HCT116 (cell line): ENCODE results near the gene ANO6.

ENCODE experiments used
- EGR1 ChIP-seq: IDR thresholded peaks from 2 replicates; pipeline ENCODE4 v1.6.1; 2012; ENCODE audit warnings: low read depth
- EZH2 ChIP-seq: fragments of 200-600 bp; sonication (generic); IDR thresholded peaks from 2 replicates; pipeline ENCODE4 v1.6.1; 2017; ENCODE audit warnings: antibody characterized with exemption, mixed run types
- POLR2A ChIP-seq: IDR thresholded peaks from 2 replicates; pipeline ENCODE4 v1.7.0; 2011; ENCODE audit warnings: borderline replicate concordance; ENCODE audit not compliant: insufficient read depth, insufficient read length; ENCODE audit errors: extremely low read depth
- POLR2AphosphoS5 ChIP-seq: IDR thresholded peaks from 2 replicates; pipeline ENCODE4 v1.6.1; 2011; ENCODE audit warnings: mild to moderate bottlenecking, low read depth, low read length, moderate library complexity
- TCF7L2 ChIP-seq: IDR thresholded peaks from 2 replicates; pipeline ENCODE4 v1.7.0; 2011; ENCODE audit warnings: borderline replicate concordance, inconsistent platforms; ENCODE audit not compliant: insufficient read depth, insufficient read length; ENCODE audit errors: extremely low read depth
- YY1 ChIP-seq: IDR thresholded peaks from 2 replicates; pipeline ENCODE4 v1.6.1; 2011; ENCODE audit warnings: low read length, low read depth, moderate library complexity, mild to moderate bottlenecking; ENCODE audit not compliant: insufficient replicate concordance; ENCODE audit errors: extremely low read depth
- ZNF274 ChIP-seq: fragments of 200-500 bp; sonication (Bioruptor generic); IDR thresholded peaks from 2 replicates; pipeline ENCODE4 v1.6.1; 2014; ENCODE audit warnings: mild to moderate bottlenecking, low read depth, low read length, inconsistent platforms
- TF ChIP-seq, protein P1 (sequence below): IDR thresholded peaks from 2 replicates; pipeline ENCODE4 v1.6.1; 2012
- TF ChIP-seq, protein P2 (sequence below), 3 experiments: fragments of 200-600 bp in 1 of 3; sonication (generic) in 1 of 3; IDR thresholded peaks in 2 of 3; conservative IDR thresholded peaks in 1 of 3; 2 replicates each; pipeline ENCODE4 v1.5.1; 2012 to 2017; ENCODE audit warnings: low read depth in 2 of 3, low read length in 2 of 3, antibody characterized with exemption in 1 of 3, borderline replicate concordance in 1 of 3, control low read depth in 1 of 3, mild to moderate bottlenecking in 1 of 3, mixed read lengths in 1 of 3, mixed run types in 1 of 3, moderate library complexity in 1 of 3; ENCODE audit not compliant: insufficient read depth in 1 of 3
- TF ChIP-seq, protein P3 (sequence below): IDR thresholded peaks from 2 replicates; pipeline ENCODE4 v1.6.1; 2012
- TF ChIP-seq, protein P4 (sequence below): IDR thresholded peaks from 2 replicates; pipeline ENCODE4 v1.6.1; 2012; ENCODE audit warnings: low read depth

DNA sequence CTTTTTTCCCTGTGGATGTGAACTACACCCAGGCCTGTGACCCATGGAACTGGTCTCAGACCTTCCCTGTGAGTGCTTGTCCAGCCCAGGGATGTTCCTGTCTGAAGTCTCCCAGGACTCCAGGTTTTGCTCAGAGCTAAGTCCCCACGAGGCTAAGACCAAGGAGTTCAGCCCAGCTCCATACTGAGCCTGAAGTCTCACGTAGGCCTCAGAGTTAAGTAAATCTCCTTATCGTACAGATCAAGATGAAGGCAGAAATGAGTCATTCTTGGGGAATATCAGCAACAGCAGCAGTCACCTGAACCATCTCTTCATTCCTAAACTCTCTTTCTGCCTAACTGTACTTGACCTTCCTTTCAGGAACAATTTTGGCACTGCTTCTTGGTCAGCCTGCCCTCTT is 139.8 kb downstream of the ANO6 start:
- no peak for TF ChIP-seq EZH2
- TF ChIP-seq, protein P1, sequence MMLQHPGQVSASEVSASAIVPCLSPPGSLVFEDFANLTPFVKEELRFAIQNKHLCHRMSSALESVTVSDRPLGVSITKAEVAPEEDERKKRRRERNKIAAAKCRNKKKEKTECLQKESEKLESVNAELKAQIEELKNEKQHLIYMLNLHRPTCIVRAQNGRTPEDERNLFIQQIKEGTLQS: no peak
- no peak for TF ChIP-seq POLR2A
- TF ChIP-seq, protein P2, sequence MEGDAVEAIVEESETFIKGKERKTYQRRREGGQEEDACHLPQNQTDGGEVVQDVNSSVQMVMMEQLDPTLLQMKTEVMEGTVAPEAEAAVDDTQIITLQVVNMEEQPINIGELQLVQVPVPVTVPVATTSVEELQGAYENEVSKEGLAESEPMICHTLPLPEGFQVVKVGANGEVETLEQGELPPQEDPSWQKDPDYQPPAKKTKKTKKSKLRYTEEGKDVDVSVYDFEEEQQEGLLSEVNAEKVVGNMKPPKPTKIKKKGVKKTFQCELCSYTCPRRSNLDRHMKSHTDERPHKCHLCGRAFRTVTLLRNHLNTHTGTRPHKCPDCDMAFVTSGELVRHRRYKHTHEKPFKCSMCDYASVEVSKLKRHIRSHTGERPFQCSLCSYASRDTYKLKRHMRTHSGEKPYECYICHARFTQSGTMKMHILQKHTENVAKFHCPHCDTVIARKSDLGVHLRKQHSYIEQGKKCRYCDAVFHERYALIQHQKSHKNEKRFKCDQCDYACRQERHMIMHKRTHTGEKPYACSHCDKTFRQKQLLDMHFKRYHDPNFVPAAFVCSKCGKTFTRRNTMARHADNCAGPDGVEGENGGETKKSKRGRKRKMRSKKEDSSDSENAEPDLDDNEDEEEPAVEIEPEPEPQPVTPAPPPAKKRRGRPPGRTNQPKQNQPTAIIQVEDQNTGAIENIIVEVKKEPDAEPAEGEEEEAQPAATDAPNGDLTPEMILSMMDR (IDR thresholded peaks at IDR 0.05 in 2 of 3, conservative IDR thresholded peaks at IDR 0.05 in 1 of 3; ENCODE audit: borderline replicate concordance in 1 of 3, insufficient read depth in 1 of 3, low read depth in 2 of 3, low read length in 2 of 3): no peak
- no peak for TF ChIP-seq EGR1
- no peak for TF ChIP-seq POLR2AphosphoS5
- no peak for TF ChIP-seq ZNF274
- TF ChIP-seq, protein P3, sequence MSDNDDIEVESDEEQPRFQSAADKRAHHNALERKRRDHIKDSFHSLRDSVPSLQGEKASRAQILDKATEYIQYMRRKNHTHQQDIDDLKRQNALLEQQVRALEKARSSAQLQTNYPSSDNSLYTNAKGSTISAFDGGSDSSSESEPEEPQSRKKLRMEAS: no peak
- TF ChIP-seq, protein P4, sequence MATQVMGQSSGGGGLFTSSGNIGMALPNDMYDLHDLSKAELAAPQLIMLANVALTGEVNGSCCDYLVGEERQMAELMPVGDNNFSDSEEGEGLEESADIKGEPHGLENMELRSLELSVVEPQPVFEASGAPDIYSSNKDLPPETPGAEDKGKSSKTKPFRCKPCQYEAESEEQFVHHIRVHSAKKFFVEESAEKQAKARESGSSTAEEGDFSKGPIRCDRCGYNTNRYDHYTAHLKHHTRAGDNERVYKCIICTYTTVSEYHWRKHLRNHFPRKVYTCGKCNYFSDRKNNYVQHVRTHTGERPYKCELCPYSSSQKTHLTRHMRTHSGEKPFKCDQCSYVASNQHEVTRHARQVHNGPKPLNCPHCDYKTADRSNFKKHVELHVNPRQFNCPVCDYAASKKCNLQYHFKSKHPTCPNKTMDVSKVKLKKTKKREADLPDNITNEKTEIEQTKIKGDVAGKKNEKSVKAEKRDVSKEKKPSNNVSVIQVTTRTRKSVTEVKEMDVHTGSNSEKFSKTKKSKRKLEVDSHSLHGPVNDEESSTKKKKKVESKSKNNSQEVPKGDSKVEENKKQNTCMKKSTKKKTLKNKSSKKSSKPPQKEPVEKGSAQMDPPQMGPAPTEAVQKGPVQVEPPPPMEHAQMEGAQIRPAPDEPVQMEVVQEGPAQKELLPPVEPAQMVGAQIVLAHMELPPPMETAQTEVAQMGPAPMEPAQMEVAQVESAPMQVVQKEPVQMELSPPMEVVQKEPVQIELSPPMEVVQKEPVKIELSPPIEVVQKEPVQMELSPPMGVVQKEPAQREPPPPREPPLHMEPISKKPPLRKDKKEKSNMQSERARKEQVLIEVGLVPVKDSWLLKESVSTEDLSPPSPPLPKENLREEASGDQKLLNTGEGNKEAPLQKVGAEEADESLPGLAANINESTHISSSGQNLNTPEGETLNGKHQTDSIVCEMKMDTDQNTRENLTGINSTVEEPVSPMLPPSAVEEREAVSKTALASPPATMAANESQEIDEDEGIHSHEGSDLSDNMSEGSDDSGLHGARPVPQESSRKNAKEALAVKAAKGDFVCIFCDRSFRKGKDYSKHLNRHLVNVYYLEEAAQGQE: no peak
- TF ChIP-seq YY1: no peak
- no peak for TF ChIP-seq TCF7L2
